Ramos (cell line): ENCODE data around the gene SEPTIN5.

ENCODE experiments used
- in situ Hi-C: fragments of 300-500 bp; cut with MboI; formaldehyde crosslinking; loops from one replicate; pipeline ENCODE4 v1.14.3; 2022; ENCODE audit warnings: low sequenced_read_pairs; ENCODE audit not compliant: unreplicated experiment

Gene SEPTIN5

DNA sequence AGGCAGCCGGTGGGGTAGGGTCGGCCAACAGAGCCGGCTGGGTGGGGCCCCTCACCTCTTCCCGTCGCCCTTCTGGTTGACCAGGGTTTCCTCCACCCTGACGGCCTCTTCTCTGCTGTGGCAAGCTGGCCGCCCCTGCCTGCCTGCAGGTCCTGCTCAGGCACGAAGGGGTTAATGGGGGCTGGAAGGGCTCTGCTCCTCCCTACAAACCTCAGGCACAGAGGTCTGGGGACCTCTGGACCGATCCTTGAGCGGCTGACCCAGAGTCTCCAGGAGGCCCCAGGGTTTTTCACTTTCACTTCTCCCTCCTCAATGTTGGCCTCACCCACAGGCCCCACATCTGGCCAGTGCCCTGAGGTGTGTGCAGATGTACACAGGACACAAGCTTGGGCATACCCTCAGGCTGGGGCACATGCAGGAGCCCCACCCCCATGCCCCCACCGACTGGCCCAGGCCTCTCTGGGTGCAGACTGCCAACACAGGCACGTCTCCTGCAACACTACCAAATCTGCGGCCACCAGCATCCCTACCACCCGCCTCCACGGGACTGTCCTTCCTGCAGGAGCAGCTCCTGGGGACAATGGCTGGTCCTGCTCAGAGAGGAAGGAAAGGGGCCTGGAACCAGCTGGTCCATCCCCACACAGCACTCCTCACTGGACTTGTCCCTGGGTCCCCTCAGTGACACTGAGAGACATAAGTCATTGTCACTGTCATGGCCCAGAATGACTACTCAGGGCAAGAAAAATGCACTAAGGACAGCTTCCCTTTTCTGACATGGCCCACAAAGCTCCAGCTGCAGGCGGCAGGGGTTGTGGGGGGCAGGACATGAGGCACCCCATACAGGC lies 43.1 kb downstream of the SEPTIN5 start:
- in situ Hi-C loops, result no loop called here

GRCh38 chr22:19757985-19758895 lies 43.9 kb downstream of the SEPTIN5 start:
- in situ Hi-C loops, result no loop called here

- in situ Hi-C loops, result no loop called here
Observed at GRCh38 chr22:19758896-19759426, 44.7 kb downstream of the SEPTIN5 start.

DNA sequence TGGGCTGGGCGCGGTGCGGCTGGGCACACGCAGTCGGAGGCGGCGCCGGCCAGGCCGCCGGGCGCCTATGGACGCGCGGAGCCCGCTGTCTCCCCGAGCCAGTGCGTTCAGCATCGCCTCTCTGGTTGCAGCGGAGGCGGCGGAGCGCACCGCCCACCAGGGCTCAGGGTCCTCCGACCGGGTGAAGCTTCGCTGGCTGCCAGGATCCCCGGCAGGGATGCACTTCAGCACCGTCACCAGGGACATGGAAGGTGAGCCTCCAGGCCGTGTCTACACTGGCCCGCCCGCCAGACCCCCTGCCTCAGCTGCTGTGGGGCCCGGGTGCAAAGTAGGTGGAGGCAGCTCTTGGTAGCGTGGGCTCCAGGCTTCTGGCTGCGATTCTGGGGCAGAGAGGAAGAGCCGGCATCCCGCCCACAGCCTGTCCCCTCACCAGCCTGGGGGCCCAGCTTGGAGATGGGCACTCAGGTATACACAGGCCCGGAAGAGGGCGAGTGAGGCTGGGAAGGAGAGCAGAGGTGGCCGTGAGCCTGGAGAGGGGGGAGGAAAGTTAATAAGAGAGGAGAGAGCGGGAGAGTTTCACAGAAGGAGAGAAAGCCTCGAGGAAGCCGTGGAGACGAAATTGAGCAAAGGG lies 45.2 kb downstream of the SEPTIN5 start:
- in situ Hi-C loops, result no loop called here

GRCh38 chr22:19760058-19760950 lies 46.0 kb downstream of the SEPTIN5 start, which contains the start of gene TBX1:
Gene TBX1 (plus strand): TSS chr22:19760778. CDS start chr22:19760844, 66 bp downstream.
- in situ Hi-C loops, result no loop called here

- in situ Hi-C loops, result no loop called here
Observed at GRCh38 chr22:19760951-19761724, 46.8 kb downstream of the SEPTIN5 start.

GRCh38 chr22:19761725-19762567 lies 47.6 kb downstream of the SEPTIN5 start:
- in situ Hi-C loops, result no loop called here

DNA sequence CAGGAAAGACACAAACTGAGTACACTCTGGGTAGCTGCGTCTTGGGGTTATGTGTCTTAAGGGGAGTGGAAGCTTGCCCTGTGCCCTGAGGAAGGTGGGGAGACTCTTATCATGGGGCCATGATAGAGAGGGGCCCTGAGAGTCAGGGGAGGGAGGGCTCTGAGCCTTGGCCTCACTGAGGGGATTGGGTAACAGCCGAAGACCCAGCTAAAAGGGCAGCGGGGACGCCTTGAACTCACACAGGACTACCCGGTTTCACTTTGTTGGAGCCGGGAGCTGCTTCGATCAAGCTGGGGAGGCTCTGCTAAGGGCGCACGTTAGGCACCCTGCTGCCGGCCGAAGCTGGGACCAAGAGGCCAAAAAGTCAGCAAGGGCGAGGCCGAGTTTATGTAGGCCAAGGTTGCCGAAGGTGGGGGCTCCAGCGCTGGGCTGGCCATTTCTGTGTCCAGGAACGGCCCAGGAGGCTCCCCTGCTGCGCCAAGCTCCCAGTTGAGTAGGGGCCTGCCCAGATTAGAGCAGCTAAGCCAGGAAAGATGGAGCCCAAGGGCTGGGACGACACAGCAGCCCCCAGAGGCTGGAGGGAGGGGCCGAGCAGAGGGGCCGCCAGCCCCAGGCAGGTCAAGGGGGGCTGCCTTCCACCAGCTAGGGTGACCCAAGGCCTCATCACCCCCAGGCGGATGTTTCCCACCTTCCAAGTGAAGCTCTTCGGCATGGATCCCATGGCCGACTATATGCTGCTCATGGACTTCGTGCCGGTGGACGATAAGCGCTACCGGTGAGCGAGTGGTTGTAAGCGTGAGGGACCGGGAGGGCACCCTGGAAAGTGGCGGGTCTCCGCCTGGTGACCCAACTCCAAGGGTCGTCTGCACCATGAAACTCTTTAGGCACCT lies 48.5 kb downstream of the SEPTIN5 start:
- in situ Hi-C loops, result no loop called here

- in situ Hi-C loops, result no loop called here
Observed at GRCh38 chr22:19763458-19764298, 49.4 kb downstream of the SEPTIN5 start.

GRCh38 chr22:19764299-19764593 lies 49.9 kb downstream of the SEPTIN5 start:
- in situ Hi-C loops, result no loop called here

DNA sequence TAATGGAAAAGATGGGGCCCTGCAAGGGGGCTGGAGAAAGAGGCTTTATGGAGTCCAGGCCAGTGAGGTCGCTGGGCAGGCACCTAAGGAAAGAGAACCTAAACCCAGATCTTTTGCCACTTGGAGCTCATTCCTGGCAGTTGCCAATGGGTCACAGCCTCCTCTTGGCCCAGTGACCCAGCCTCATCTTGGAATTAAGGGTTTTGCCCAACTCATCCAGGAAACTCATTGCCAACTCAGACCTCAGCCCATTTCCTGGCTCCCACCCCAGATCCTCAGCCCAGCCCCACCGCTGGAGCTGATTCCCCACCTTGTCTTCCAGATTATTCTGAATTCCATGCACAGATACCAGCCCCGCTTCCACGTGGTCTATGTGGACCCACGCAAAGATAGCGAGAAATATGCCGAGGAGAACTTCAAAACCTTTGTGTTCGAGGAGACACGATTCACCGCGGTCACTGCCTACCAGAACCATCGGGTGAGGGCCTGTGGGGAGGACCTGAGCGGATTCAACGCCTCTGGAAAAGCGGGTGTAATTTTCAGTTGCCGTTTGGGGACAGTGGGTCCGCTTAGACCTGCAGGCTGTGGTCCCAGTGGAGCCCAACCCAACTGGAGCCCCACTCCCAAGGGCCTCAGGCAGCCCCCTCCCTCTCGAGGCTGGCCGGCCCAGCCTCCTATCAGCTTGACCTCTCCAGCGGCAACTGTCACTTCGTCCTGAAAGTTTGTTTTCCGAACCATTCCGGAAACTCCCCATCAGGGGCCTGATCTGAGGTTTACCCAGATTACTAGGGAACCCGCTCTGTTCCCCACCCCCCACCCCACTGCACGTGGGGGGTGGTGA lies 50.6 kb downstream of the SEPTIN5 start:
- in situ Hi-C loops, result no loop called here

DNA sequence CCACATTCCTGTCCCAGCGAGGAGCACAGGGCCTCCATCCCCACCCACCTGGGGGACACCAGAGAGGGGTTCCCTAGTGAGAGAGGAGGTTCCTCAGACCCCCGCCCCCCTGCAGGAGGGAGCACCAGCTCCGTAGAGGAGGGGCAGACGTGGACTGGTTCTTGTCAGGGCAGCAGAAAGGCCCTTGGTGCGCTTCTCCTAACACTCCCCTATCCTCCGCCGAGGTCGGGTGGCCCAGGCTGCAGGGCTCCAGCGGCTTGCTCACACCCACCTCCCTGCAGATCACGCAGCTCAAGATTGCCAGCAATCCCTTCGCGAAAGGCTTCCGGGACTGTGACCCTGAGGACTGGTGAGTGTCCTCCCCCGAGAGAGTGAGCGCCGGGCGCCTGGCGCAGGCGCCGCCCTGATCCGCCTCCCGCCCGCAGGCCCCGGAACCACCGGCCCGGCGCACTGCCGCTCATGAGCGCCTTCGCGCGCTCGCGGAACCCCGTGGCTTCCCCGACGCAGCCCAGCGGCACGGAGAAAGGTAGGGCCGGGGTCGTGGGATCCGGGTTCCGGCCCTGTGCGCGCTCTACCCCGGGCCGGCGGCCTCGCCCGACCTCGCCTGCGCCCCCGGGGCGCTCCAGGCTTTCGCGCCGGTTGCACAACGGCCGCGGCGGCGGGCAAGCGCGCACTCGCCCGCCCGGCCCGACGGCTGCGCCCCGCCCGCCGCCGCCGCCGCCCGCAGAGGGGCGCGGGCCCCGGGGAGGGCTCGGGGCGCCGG lies 51.4 kb downstream of the SEPTIN5 start:
- in situ Hi-C loops, result no loop called here

- in situ Hi-C loops, result no loop called here
Observed at GRCh38 chr22:19766240-19766510, 51.9 kb downstream of the SEPTIN5 start.

- in situ Hi-C loops, result no loop called here
Observed at GRCh38 chr22:19766511-19767426, 52.5 kb downstream of the SEPTIN5 start.
